Measurements from ENCODE around the gene C8A. TPM values are rescaled to one million over a fixed set of nuclear protein-coding genes. Genes with fewer than 3 reads are reported as not detected.

The C8A gene
- total RNA-seq, 1 experiment from 2014 or later: not detected

DNA sequence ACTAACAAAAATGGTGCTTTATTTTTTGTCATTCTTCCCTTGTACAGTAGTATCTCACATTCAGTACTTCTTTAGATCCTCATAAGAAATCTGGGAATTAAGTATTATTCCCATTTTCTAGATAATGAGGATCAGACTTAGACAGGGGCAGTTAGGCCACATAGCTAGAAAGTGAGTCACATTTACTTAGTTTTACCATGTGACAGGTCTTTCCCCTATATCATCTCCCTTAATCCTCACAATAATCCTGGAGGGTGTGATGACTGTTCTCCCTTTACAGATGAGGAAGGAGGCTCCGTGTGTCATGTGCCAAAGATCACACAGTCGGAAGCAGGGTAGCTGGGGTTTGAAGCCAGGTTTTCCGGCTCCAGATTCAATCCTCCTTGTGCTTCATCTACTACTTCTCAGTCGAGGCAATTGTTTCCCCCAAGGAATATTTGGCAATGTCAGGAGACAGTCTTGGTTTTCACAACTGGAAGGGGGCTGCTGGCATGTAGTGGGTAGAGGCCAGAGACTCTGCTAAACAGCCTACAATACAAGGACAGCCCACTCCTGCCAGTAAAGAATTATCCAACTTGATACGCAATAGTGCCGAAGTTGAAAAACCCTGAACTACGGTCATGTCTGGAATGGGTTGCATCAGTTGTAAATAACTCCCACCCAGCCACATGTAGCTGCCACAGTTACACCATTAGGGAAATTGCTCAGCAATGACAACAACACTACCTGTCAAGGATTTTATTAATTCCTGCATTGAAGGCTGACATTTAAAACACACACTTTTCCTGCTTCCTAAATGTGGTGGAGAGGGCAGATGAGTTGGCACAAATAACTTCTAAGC, 56.7 kb downstream of the C8A start:
- H3K4ac ChIP-seq (ENCODE audit: low read depth, low read length): no peak overlapping the region
- no peak overlapping the region for H3K14ac ChIP-seq (ENCODE audit: insufficient read depth, low read length)
- H3K23ac ChIP-seq (ENCODE audit: insufficient read length, low read depth, low read length): no peak overlapping the region
- no peak overlapping the region for H3K27ac ChIP-seq (ENCODE audit: insufficient read length, low read depth, low read length)
- H2BK15ac ChIP-seq (ENCODE audit: low read depth, low read length): no peak overlapping the region
- no peak overlapping the region for H2AFZ ChIP-seq (ENCODE audit: low read length)
- no peak overlapping the region for H2BK5ac ChIP-seq (ENCODE audit: insufficient read length, low read length)
- DNase-seq: no peak
- no CpG with 5 or more reads among the region's 7 CpGs for WGBS (ENCODE audit: extremely low coverage, insufficient read length, low lambda C conversion rate)
- no peak overlapping the region for H2BK20ac ChIP-seq (ENCODE audit: low read depth, low read length, poor library complexity, severe bottlenecking)
- no peaks in the 10 kb centered on the region for H3K9me3 ChIP-seq (ENCODE audit: control insufficient read depth, low read depth, low read length)
- H3K4me1 ChIP-seq (ENCODE audit: insufficient read depth, low read length): no peaks in the 10 kb centered on the region
- H3K79me2 ChIP-seq (ENCODE audit: insufficient read depth, low read length): no peaks in the 10 kb centered on the region
- no peak overlapping the region for H4K91ac ChIP-seq (ENCODE audit: insufficient read length, low read depth, low read length)
- no peak overlapping the region for H2AK5ac ChIP-seq (ENCODE audit: insufficient read length, low read length)
- H3K4me2 ChIP-seq (ENCODE audit: insufficient read depth, insufficient read length, low read length): no peak overlapping the region
- Mint-ChIP-seq H3K36me3 (ENCODE audit: insufficient read depth in 1 of 3, low read depth in 3 of 3) (no peaks in the 10 kb centered on the region), H3K27me3 (ENCODE audit: low read depth) (peaks cover 7% of the 10 kb centered on the region), H3K9me3 (no peaks in the 10 kb centered on the region; a peak in 1 of 5 replicates), H3K4me1 (peaks cover 2 to 3% of the 10 kb centered on the region in 2 experiments; a peak in 2 of 4 replicates), H3K27ac (no peak overlapping the region), H3K4me3 (no peak overlapping the region)
- H3K79me1 ChIP-seq (ENCODE audit: insufficient read depth, low read depth, low read length, poor library complexity, severe bottlenecking): no peaks in the 10 kb centered on the region
- H3K9ac ChIP-seq (ENCODE audit: extremely low read depth, insufficient read length, low read length): no peak overlapping the region
- TF ChIP-seq CTCF (conservative IDR thresholded peaks at IDR 0.05): no peak
- no peak overlapping the region for H3T11ph ChIP-seq (ENCODE audit: low read length)
- H2BK120ac ChIP-seq (ENCODE audit: low read depth, low read length, poor library complexity, severe bottlenecking): no peak overlapping the region
- H3K27me3 ChIP-seq (ENCODE audit: insufficient read depth, low read length): no peaks in the 10 kb centered on the region
- no peak overlapping the region for H3K18ac ChIP-seq (ENCODE audit: insufficient read length, low read depth, low read length)
- no peak overlapping the region for H4K8ac ChIP-seq (replicated peaks; ENCODE audit: insufficient read length, low read depth, low read length)
- H4K20me1 ChIP-seq (ENCODE audit: control insufficient read depth, insufficient read depth, insufficient read length): no peaks in the 10 kb centered on the region
- no peak overlapping the region for H4K5ac ChIP-seq (ENCODE audit: insufficient read length, low read depth, low read length)
- H3K56ac ChIP-seq (ENCODE audit: insufficient read length, low read depth, low read length): no peak overlapping the region
- no peak overlapping the region for H2BK12ac ChIP-seq (ENCODE audit: insufficient read length, low read depth, low read length)
- H3K23me2 ChIP-seq (ENCODE audit: insufficient read length, low read depth, low read length, poor library complexity, severe bottlenecking): peaks cover 3% of the 10 kb centered on the region

Measured in H9 (cell line).